Sigmoid colon (tissue), 7 donors: ENCODE results near the gene GPS1. TPM values are rescaled to one million over a fixed set of nuclear protein-coding genes. Genes with fewer than 3 reads are reported as not detected.

Experiments used
- DNase-seq: peaks from one replicate; pipeline ENCODE4 v3.0.0-alpha.2; 2019
- H3K27ac ChIP-seq, 4 donors: fragments of 200-600 bp; sonication (generic); one replicate each; pipeline ENCODE4 v1.5.1; 2016 to 2019; ENCODE audit warnings: mild to moderate bottlenecking in 1 of 4
- H3K27me3 ChIP-seq, 3 donors: fragments of 200-600 bp; sonication (generic); one replicate each; pipeline ENCODE4 v1.5.1; 2019; ENCODE audit warnings: mild to moderate bottlenecking in 1 of 3
- H3K36me3 ChIP-seq, 4 donors: fragments of 200-600 bp; sonication (generic); one replicate each; pipeline ENCODE4 v1.5.1; 2016 to 2019
- H3K4me1 ChIP-seq, 4 donors: fragments of 200-600 bp; sonication (generic); one replicate each; pipeline ENCODE4 v1.5.1; 2017 to 2019
- H3K4me3 ChIP-seq, 4 donors: fragments of 200-600 bp; sonication (generic); one replicate each; pipeline ENCODE4 v1.5.1; 2017 to 2019; ENCODE audit warnings: mild to moderate bottlenecking in 2 of 4, moderate library complexity in 1 of 4
- H3K9me3 ChIP-seq, 4 donors: fragments of 200-600 bp in 3 of 4; sonication (generic) in 3 of 4; one replicate each; pipeline versions ENCODE4 v1.5.1 to v1.6.1; 2013 to 2019
- EP300 ChIP-seq, 4 donors: sonication (generic); formaldehyde crosslinking; IDR thresholded peaks; one replicate each; pipeline ENCODE4 v1.6.1; 2017; ENCODE audit warnings: antibody characterized with exemption in 4 of 4
- POLR2A ChIP-seq, 2 donors: fragments of 450-650 bp; IDR thresholded peaks; one replicate each; pipeline ENCODE4 v1.6.1; 2016; ENCODE audit warnings: antibody characterized with exemption in 2 of 2, mild to moderate bottlenecking in 2 of 2, moderate library complexity in 2 of 2
- POLR2AphosphoS5 ChIP-seq, 4 donors: sonication (generic); formaldehyde crosslinking; IDR thresholded peaks; one replicate each; pipeline ENCODE4 v1.6.1; 2017; ENCODE audit warnings: antibody characterized with exemption in 4 of 4
- WGBS, 2 donors: extraction: QIAGEN DNeasy Blood & Tissue Kit; methylation state at CpG; one replicate each; pipeline ENCODE4 v1.1.7; 2013; 5-methylcytosine and 5-hydroxymethylcytosine counted together
- intact Hi-C: fragments of 100-400 bp; cut with DNase I; formaldehyde crosslinking; loops from one replicate; pipeline ENCODE4 v1.15.1; 2023
- polyA plus RNA-seq, 3 donors: library from polyadenylated mRNA; stranded (reverse); fragments of 200-250 nt; gene quantifications; one replicate each; pipeline ENCODE4 v1.2.3, GENCODE V29; 2013
- total RNA-seq, 4 donors: library from RNA; depleted of rRNA; stranded (reverse); fragments of >200 nt; gene quantifications; one replicate each; pipeline ENCODE4 v1.1.0, GENCODE V29; 2016
- TF ChIP-seq, protein P1 (sequence below), 4 experiments: fragments of 450-650 bp in 3 of 4; fragments of 200-600 bp in 1 of 4; IDR thresholded peaks; one replicate each; pipeline ENCODE4 v1.5.1; 2016 to 2019; ENCODE audit warnings: antibody characterized with exemption in 4 of 4, mild to moderate bottlenecking in 3 of 4, moderate library complexity in 2 of 4
- donor health status: healthy with polysubstance abuse.
- donor health status: Bipolar disorder and iron deficiency.
- donor health status: healthy.

Gene GPS1
- total and polyA plus RNA-seq, 7 donors = 64.6 to 83.6 (median 69.1) TPM

DNA sequence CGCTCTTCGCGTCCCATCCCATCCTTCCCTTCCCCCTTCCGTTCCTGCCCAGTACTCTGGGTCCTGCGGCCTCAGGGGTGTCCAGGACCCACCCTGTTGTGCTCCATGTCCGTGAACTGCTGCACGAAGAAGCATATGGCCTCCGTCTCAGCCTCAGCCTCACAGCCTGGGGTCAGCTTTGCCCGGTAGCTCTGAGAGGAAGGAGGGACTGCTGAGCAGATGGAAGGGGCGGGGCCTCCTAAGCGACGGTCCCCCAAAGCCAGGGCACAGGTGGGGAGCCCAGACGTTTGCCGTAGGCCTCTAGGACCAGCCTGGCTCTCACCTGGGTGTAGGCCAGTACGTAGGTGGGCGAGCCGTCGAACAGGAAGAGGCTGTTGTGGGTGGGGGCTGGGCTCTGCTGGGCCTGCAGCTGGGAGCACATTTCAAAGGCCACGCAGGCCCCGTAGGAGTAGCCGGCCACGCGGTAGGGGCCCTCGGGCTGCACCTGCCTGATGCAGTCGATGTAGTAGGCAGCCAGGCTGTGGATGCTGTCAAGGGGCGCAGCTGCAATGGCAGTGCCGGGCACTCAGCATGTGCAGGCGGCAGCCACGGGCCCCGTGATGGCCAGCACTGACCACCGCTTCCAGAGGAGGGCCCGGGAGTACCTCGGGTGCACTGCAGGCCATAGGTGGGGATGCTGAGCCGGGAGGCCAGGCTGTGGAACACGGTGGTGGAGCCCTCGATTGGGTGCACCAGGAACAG is 28.5 kb downstream of the GPS1 start:
- no peak for DNase-seq
- TF ChIP-seq EP300 (IDR thresholded peaks at IDR 0.05) = no peak
- TF ChIP-seq, protein P1, sequence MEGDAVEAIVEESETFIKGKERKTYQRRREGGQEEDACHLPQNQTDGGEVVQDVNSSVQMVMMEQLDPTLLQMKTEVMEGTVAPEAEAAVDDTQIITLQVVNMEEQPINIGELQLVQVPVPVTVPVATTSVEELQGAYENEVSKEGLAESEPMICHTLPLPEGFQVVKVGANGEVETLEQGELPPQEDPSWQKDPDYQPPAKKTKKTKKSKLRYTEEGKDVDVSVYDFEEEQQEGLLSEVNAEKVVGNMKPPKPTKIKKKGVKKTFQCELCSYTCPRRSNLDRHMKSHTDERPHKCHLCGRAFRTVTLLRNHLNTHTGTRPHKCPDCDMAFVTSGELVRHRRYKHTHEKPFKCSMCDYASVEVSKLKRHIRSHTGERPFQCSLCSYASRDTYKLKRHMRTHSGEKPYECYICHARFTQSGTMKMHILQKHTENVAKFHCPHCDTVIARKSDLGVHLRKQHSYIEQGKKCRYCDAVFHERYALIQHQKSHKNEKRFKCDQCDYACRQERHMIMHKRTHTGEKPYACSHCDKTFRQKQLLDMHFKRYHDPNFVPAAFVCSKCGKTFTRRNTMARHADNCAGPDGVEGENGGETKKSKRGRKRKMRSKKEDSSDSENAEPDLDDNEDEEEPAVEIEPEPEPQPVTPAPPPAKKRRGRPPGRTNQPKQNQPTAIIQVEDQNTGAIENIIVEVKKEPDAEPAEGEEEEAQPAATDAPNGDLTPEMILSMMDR (IDR thresholded peaks at IDR 0.05) = no peak
- TF ChIP-seq POLR2A (IDR thresholded peaks at IDR 0.05) = no peak
- no peak for TF ChIP-seq POLR2AphosphoS5 (IDR thresholded peaks at IDR 0.05)
- Histone ChIP-seq H3K27ac (no peak overlapping the region), H3K9me3 (no peaks in the 10 kb centered on the region), H3K36me3 (peaks cover 44 to 70% (median 58%) of the 10 kb centered on the region in 4 donors), H3K4me3 (no peak overlapping the region), H3K27me3 (no peaks in the 10 kb centered on the region), H3K4me1 (no peaks in the 10 kb centered on the region)
- intact Hi-C loops = no loop called here
- 92 to 93% methylated on average over 36 of the region's 36 CpGs for WGBS, 2 donors

DNA sequence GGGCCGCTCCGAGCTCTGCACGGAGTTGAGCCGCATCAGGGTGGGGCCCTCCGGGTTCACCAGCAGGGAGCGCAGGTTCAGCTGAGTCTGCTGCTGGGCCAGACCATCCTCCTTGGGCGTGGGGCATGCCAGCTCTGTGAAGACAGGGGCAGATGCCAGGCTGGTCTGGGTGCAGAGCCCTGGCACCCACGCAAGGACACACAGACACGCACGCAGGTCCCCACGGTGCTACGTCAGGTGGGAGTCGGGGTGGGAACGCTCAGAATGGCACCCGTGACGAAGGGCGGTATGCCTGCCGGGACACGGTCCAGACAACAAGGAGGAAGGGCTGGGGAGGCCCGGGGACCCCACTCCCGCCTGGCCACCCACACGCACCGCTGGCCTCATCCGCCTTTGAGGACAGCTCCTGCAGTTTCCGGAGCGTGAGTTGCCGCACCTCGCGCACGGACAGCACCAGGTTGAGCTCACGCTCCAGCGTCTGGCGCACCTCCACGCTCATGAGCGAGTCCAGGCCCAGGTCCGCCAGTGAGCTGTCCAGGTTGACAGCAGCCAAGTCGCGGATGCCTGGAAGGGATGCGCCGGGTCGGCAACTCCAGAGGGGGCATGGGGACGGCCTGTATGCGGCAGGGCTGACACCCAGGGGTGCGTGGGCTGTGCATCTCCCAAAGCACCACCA is 29.2 kb downstream of the GPS1 start:
- H3K27me3 ChIP-seq = no peaks in the 10 kb centered on the region
- no peak for TF ChIP-seq EP300 (IDR thresholded peaks at IDR 0.05)
- TF ChIP-seq POLR2A (IDR thresholded peaks at IDR 0.05) = no peak
- TF ChIP-seq, protein P1 (IDR thresholded peaks at IDR 0.05) = no peak
- TF ChIP-seq POLR2AphosphoS5 (IDR thresholded peaks at IDR 0.05) = no peak
- intact Hi-C loops = no loop called here
- H3K27ac ChIP-seq = no peak overlapping the region
- H3K9me3 ChIP-seq = no peaks in the 10 kb centered on the region
- 96% methylated on average over 44 of the region's 44 CpGs for WGBS, 2 donors
- no peaks in the 10 kb centered on the region for H3K4me1 ChIP-seq
- peaks cover 51 to 77% (median 65%) of the 10 kb centered on the region in 4 donors for H3K36me3 ChIP-seq
- DNase-seq = no peak
- no peak overlapping the region for H3K4me3 ChIP-seq

DNA sequence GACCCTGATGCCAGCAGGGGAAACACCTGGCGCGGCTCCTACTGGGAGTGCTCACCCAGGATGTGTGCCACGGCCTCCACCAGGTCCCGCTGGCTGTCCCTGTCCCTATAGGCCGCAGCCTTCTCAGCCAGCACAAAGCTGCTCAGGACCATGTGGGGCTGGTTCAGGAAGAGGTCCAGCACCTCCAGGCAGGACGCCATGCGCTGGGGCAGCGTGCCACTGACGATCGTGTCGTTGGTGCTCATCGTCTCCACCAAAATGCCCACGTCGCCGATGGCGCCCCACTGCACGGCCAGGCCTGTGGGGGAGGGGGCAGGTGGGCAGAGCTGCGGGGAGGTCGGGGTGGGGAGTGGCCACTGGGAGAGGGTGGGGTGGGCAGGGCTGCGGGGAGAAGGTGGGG is 29.8 kb downstream of the GPS1 start:
- Histone ChIP-seq H3K27me3 (no peaks in the 10 kb centered on the region), H3K9me3 (no peaks in the 10 kb centered on the region), H3K36me3 (peaks cover 54 to 83% (median 70%) of the 10 kb centered on the region in 4 donors), H3K4me1 (no peaks in the 10 kb centered on the region), H3K27ac (no peak overlapping the region), H3K4me3 (no peak overlapping the region)
- TF ChIP-seq, protein P1 (IDR thresholded peaks at IDR 0.05) = no peak
- TF ChIP-seq POLR2A (IDR thresholded peaks at IDR 0.05) (no peak), EP300 (IDR thresholded peaks at IDR 0.05) (no peak), POLR2AphosphoS5 (IDR thresholded peaks at IDR 0.05) (no peak)
- intact Hi-C loops = no loop called here
- WGBS, 2 donors = 93 to 94% methylated on average over 20 of the region's 20 CpGs
- no peak for DNase-seq

DNA sequence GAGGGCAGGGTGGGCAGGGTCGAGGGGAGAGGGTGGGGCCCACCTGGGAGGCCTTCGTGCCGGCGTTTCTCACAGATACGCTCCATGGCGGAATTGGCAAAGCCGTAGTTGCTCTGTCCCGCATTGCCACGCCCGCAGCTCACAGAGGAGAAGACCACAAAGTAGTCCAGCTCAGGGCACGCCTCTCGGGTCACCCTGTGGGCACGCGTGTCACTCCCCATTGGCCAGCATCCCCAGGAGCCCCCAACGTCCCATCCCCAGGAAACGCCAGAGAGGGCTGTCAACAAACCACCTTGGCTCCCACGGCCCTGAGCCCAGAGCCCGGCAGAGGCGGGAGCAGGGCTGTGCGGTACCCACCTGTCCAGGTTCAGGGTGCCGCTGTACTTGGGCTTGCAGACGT is 30.3 kb downstream of the GPS1 start:
- Histone ChIP-seq H3K4me3 (no peak overlapping the region), H3K27me3 (no peaks in the 10 kb centered on the region), H3K27ac (no peak overlapping the region), H3K9me3 (no peaks in the 10 kb centered on the region), H3K4me1 (no peaks in the 10 kb centered on the region), H3K36me3 (peaks cover 54 to 87% (median 75%) of the 10 kb centered on the region in 4 donors)
- intact Hi-C loops = no loop called here
- DNase-seq = no peak
- WGBS, 2 donors = 91 to 92% methylated on average over 22 of the region's 22 CpGs
- TF ChIP-seq EP300 (IDR thresholded peaks at IDR 0.05) (no peak), POLR2A (IDR thresholded peaks at IDR 0.05) (no peak), POLR2AphosphoS5 (IDR thresholded peaks at IDR 0.05) (no peak)
- TF ChIP-seq, protein P1 (IDR thresholded peaks at IDR 0.05) = no peak
